IMR-90 (cell line): ENCODE measurements around the gene FXYD6. TPM values are rescaled to one million over a fixed set of nuclear protein-coding genes. Genes with fewer than 3 reads are reported as not detected.

Source experiments
- ATAC-seq: fragments of 200-7000 bp; cut with Tn5 transposase; 2 replicates; pipeline ENCODE4 v1.9.1; 2020; ENCODE audit warnings: low read depth, mild to moderate bottlenecking, moderate library complexity
- BruUV-seq: library from RNA; stranded (reverse); fragments of 400-500 nt; replicated peaks from 2 replicates; lab custom pipeline; 2021; lab: Mats Ljungman, UMichigan
- CTCF ChIA-PET: fragments of 300-600 bp; formaldehyde crosslinking; extraction: SDS; loops from one replicate; lab custom pipeline; 2021; ENCODE audit warnings: antibody characterized with exemption; lab: Yijun Ruan, JAX
- POLR2A ChIA-PET: fragments of 300-600 bp; sonication (Branson Sonifier 250); formaldehyde crosslinking; loops from one replicate; lab custom pipeline; 2022; ENCODE audit warnings: antibody characterized with exemption; ENCODE audit not compliant: unreplicated experiment; lab: Charles Lee
- DNase-seq: peaks from one replicate; pipeline ENCODE4 v3.0.0; 2013
- H2AFZ ChIP-seq: replicated peaks from 2 replicates; pipeline ENCODE3; 2013; ENCODE audit warnings: low read length, mild to moderate bottlenecking; ENCODE audit not compliant: poor library complexity
- H2AK5ac ChIP-seq: 2 replicates; pipeline ENCODE4 v1.6.1; 2013; ENCODE audit warnings: low read depth, low read length, inconsistent platforms
- H2AK9ac ChIP-seq: replicated peaks from 2 replicates; pipeline ENCODE3; 2013; ENCODE audit warnings: mild to moderate bottlenecking, low read depth, low read length, moderate library complexity; ENCODE audit not compliant: poor library complexity
- H2BK120ac ChIP-seq: 2 replicates; pipeline ENCODE4 v1.6.1; 2013; ENCODE audit warnings: low read depth, low read length, inconsistent platforms
- H2BK15ac ChIP-seq: 3 replicates; pipeline ENCODE4 v1.6.1; 2013; ENCODE audit warnings: low read depth, low read length, inconsistent platforms
- H2BK20ac ChIP-seq: 2 replicates; pipeline ENCODE4 v1.6.1; 2013; ENCODE audit warnings: low read depth, mild to moderate bottlenecking, inconsistent platforms, low read length, moderate library complexity
- H2BK5ac ChIP-seq: 2 replicates; pipeline ENCODE4 v1.6.1; 2013; ENCODE audit warnings: mild to moderate bottlenecking, low read depth, low read length, inconsistent platforms; ENCODE audit not compliant: poor library complexity, severe bottlenecking
- H3K14ac ChIP-seq: replicated peaks from 2 replicates; pipeline ENCODE4 v1.6.1; 2013; ENCODE audit warnings: low read depth, low read length, inconsistent platforms
- H3K18ac ChIP-seq: 2 replicates; pipeline ENCODE4 v1.6.1; 2013; ENCODE audit warnings: low read depth, low read length, control low read depth
- H3K23ac ChIP-seq: 2 replicates; pipeline ENCODE4 v1.6.1; 2013; ENCODE audit warnings: low read depth, low read length, inconsistent platforms
- H3K27ac ChIP-seq: 2 replicates; pipeline ENCODE4 v1.5.1; 2013; ENCODE audit warnings: mild to moderate bottlenecking, control low read depth, low read length; ENCODE audit not compliant: insufficient read depth
- H3K27me3 ChIP-seq: 2 replicates; pipeline ENCODE4 v1.6.1; 2013; ENCODE audit warnings: low read length; ENCODE audit not compliant: control insufficient read depth, insufficient read depth
- H3K36me3 ChIP-seq: 2 replicates; pipeline ENCODE4 v1.6.1; 2013; ENCODE audit warnings: low read length, mixed read lengths; ENCODE audit not compliant: control insufficient read depth, insufficient read depth
- H3K4ac ChIP-seq: 2 replicates; pipeline ENCODE4 v1.6.1; 2013; ENCODE audit warnings: low read depth, low read length, inconsistent platforms
- H3K4me1 ChIP-seq: 2 replicates; pipeline ENCODE4 v1.6.1; 2013; ENCODE audit warnings: low read length, mixed read lengths; ENCODE audit not compliant: control insufficient read depth, insufficient read depth
- H3K4me2 ChIP-seq: 2 replicates; pipeline ENCODE4 v1.6.1; 2013; ENCODE audit warnings: low read depth, mild to moderate bottlenecking, control low read depth, low read length, moderate library complexity
- H3K4me3 ChIP-seq: 2 replicates; pipeline ENCODE4 v1.5.1; 2013; ENCODE audit warnings: low read depth, mild to moderate bottlenecking, control low read depth, low read length, moderate library complexity; ENCODE audit not compliant: insufficient read depth
- H3K56ac ChIP-seq: 2 replicates; pipeline ENCODE4 v1.6.1; 2013; ENCODE audit warnings: low read length, inconsistent platforms; ENCODE audit not compliant: insufficient read depth; ENCODE audit errors: extremely low read depth
- H3K79me1 ChIP-seq, 2 experiments: 2 replicates each; pipeline ENCODE4 v1.6.1; 2013; ENCODE audit warnings: low read length in 2 of 2, inconsistent platforms in 1 of 2, low read depth in 1 of 2
- H3K9ac ChIP-seq: 2 replicates; pipeline ENCODE4 v1.6.1; 2013; ENCODE audit warnings: low read depth, low read length, control low read depth
- H3K9me1 ChIP-seq: 2 replicates; pipeline ENCODE4 v1.6.1; 2013; ENCODE audit warnings: low read length, inconsistent platforms; ENCODE audit not compliant: insufficient read depth
- H3K9me3 ChIP-seq: 2 replicates; pipeline ENCODE4 v1.6.1; 2013; ENCODE audit warnings: low read length; ENCODE audit not compliant: control insufficient read depth, insufficient read depth
- H4K20me1 ChIP-seq: 2 replicates; pipeline ENCODE4 v1.6.1; 2013; ENCODE audit warnings: low read length, inconsistent platforms; ENCODE audit not compliant: insufficient read depth
- H4K5ac ChIP-seq: 2 replicates; pipeline ENCODE4 v1.6.1; 2013; ENCODE audit warnings: mild to moderate bottlenecking, low read depth, low read length, control low read depth
- H4K8ac ChIP-seq, 2 experiments: 2 replicates each; pipeline ENCODE4 v1.6.1; 2013; ENCODE audit warnings: low read depth in 2 of 2, low read length in 2 of 2, control low read depth in 1 of 2, inconsistent platforms in 1 of 2
- H4K91ac ChIP-seq: 2 replicates; pipeline ENCODE4 v1.6.1; 2013; ENCODE audit warnings: low read depth, low read length, inconsistent platforms; ENCODE audit not compliant: insufficient read depth
- BHLHE40 ChIP-seq: fragments of 150-350 bp; IDR thresholded peaks from 2 replicates; pipeline ENCODE4 v1.6.1; 2016; ENCODE audit warnings: mild to moderate bottlenecking, low read depth, low read length
- CEBPB ChIP-seq: IDR thresholded peaks from 2 replicates; pipeline ENCODE4 v1.6.1; 2012; ENCODE audit warnings: low read depth, low read length, improper control_type of control experiment
- CHD1 ChIP-seq: IDR thresholded peaks from 2 replicates; pipeline ENCODE4 v1.6.1; 2012; ENCODE audit warnings: low read depth, low read length, improper control_type of control experiment
- ELK1 ChIP-seq: fragments of 150-350 bp; IDR thresholded peaks from 2 replicates; pipeline ENCODE4 v1.6.1; 2016; ENCODE audit warnings: low read depth, mild to moderate bottlenecking, low read length, moderate library complexity, borderline replicate concordance
- FOS ChIP-seq: fragments of 150-350 bp; IDR thresholded peaks from 2 replicates; pipeline ENCODE4 v1.6.1; 2016; ENCODE audit warnings: low read depth, low read length
- MAFK ChIP-seq: IDR thresholded peaks from 2 replicates; pipeline ENCODE4 v1.6.1; 2012; ENCODE audit warnings: low read depth, low read length, improper control_type of control experiment
- MAZ ChIP-seq: IDR thresholded peaks from 2 replicates; pipeline ENCODE4 v1.6.1; 2012; ENCODE audit warnings: low read depth, mild to moderate bottlenecking, low read length, improper control_type of control experiment, moderate library complexity, borderline replicate concordance
- MXI1 ChIP-seq: IDR thresholded peaks from 2 replicates; pipeline ENCODE4 v1.6.1; 2012; ENCODE audit warnings: low read depth, mild to moderate bottlenecking, low read length, moderate library complexity, borderline replicate concordance
- NFE2L2 ChIP-seq: fragments of 150-350 bp; IDR thresholded peaks from 2 replicates; pipeline ENCODE4 v1.6.1; 2016; ENCODE audit warnings: low read depth, mild to moderate bottlenecking, low read length
- POLR2A ChIP-seq: IDR thresholded peaks from 2 replicates; pipeline ENCODE4 v1.6.1; 2012; ENCODE audit warnings: mild to moderate bottlenecking, low read depth, low read length
- RAD21 ChIP-seq: IDR thresholded peaks from 2 replicates; pipeline ENCODE4 v1.6.1; 2012; ENCODE audit warnings: low read length, improper control_type of control experiment
- RCOR1 ChIP-seq: IDR thresholded peaks from 2 replicates; pipeline ENCODE4 v1.6.1; 2012; ENCODE audit warnings: mild to moderate bottlenecking, low read length, improper control_type of control experiment; ENCODE audit not compliant: insufficient replicate concordance
- RFX5 ChIP-seq: IDR thresholded peaks from 2 replicates; pipeline ENCODE4 v1.8.0; 2012; ENCODE audit warnings: low read depth, mild to moderate bottlenecking, low read length, moderate library complexity
- SMC3 ChIP-seq: fragments of 150-350 bp; IDR thresholded peaks from 2 replicates; pipeline ENCODE4 v1.6.1; 2016; ENCODE audit warnings: low read depth, mild to moderate bottlenecking, antibody characterized with exemption, low read length, moderate library complexity
- USF2 ChIP-seq: fragments of 150-350 bp; IDR thresholded peaks from 2 replicates; pipeline ENCODE4 v1.6.1; 2017; ENCODE audit warnings: mild to moderate bottlenecking, antibody characterized with exemption, low read length, low read depth
- WGBS, 2 experiments: methylation state at CpG; one replicate each; pipeline versions ENCODE4 v1.1.5 to v1.1.7; 2013; ENCODE audit warnings: missing lambda C conversion rate in 2 of 2; ENCODE audit not compliant: insufficient read length in 1 of 2; ENCODE audit errors: extremely low coverage in 2 of 2; 5-methylcytosine and 5-hydroxymethylcytosine counted together
- dilution Hi-C: fragments of 300-500 bp; cut with HindIII; formaldehyde crosslinking; loops from one replicate; pipeline ENCODE4 v1.14.3; 2018; ENCODE audit warnings: low sequenced_read_pairs; ENCODE audit not compliant: unreplicated experiment
- in situ Hi-C: fragments of 300-500 bp; cut with MboI; formaldehyde crosslinking; loops from 3 replicates; pipeline ENCODE4 v1.14.3; 2019; ENCODE audit warnings: low sequenced_read_pairs, inconsistent platforms, mixed read lengths
- intact Hi-C: fragments of 100-400 bp; cut with micrococcal nuclease; formaldehyde crosslinking; loops from 2 replicates; pipeline ENCODE4 v1.10.0; 2022
- polyA plus RNA-seq, 3 experiments: library from polyadenylated mRNA; depleted of rRNA; stranded (reverse); fragments of >200 nt; gene quantifications; 2 replicates each; pipeline ENCODE4 v1.2.3, GENCODE V29; 2012; ENCODE audit warnings: low replicate concordance in 1 of 3
- total RNA-seq: library from RNA; depleted of rRNA; stranded (reverse); fragments of >200 nt; gene quantifications from 2 replicates; pipeline ENCODE4 v1.2.3, GENCODE V29; 2012
- TF ChIP-seq, protein P1 (sequence below): conservative IDR thresholded peaks from 2 replicates; pipeline ENCODE4 v1.5.1; 2012; ENCODE audit warnings: mild to moderate bottlenecking, low read depth, low read length, improper control_type of control experiment

The FXYD6 gene
- total and polyA plus RNA-seq, 2 of the 4 experiments (the other 2 are of a cell fraction): 0.32 TPM; not detected in 1

- peaks cover 8% of the 10 kb centered on the region for H3K27me3 ChIP-seq
- TF ChIP-seq MAZ (no peak), MXI1 (no peak), ELK1 (no peak), POLR2A (no peak), RAD21 (no peak), CHD1 (no peak), SMC3 (no peak), CEBPB (no peak), NFE2L2 (no peak), BHLHE40 (no peak), RFX5 (no peak), MAFK (no peak), FOS (no peak), USF2 (no peak), RCOR1 (no peak)
- TF ChIP-seq, protein P1, sequence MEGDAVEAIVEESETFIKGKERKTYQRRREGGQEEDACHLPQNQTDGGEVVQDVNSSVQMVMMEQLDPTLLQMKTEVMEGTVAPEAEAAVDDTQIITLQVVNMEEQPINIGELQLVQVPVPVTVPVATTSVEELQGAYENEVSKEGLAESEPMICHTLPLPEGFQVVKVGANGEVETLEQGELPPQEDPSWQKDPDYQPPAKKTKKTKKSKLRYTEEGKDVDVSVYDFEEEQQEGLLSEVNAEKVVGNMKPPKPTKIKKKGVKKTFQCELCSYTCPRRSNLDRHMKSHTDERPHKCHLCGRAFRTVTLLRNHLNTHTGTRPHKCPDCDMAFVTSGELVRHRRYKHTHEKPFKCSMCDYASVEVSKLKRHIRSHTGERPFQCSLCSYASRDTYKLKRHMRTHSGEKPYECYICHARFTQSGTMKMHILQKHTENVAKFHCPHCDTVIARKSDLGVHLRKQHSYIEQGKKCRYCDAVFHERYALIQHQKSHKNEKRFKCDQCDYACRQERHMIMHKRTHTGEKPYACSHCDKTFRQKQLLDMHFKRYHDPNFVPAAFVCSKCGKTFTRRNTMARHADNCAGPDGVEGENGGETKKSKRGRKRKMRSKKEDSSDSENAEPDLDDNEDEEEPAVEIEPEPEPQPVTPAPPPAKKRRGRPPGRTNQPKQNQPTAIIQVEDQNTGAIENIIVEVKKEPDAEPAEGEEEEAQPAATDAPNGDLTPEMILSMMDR: no peak
- H4K20me1 ChIP-seq: no peaks in the 10 kb centered on the region
- in situ Hi-C loops: no loop called here
- H3K18ac ChIP-seq: no peak overlapping the region
- CTCF ChIA-PET: no interaction called here
- no peak overlapping the region for H2AK5ac ChIP-seq
- H3K23ac ChIP-seq: no peak overlapping the region
- intact Hi-C loops: no loop called here
- no peak overlapping the region for H3K9ac ChIP-seq
- peak overlapping the region; percentile 51 for H2AFZ ChIP-seq
- no peak overlapping the region for H2BK5ac ChIP-seq
- no peak overlapping the region for H2BK120ac ChIP-seq
- ATAC-seq (no peak), DNase-seq (no peak)
- no peak overlapping the region for H3K27ac ChIP-seq
- no peak overlapping the region for H4K5ac ChIP-seq
- no peak overlapping the region for H2BK20ac ChIP-seq
- H2AK9ac ChIP-seq: no peak overlapping the region
- H2BK15ac ChIP-seq: no peak overlapping the region
- no peaks in the 10 kb centered on the region for H3K79me1 ChIP-seq
- no peak overlapping the region for H3K14ac ChIP-seq
- no peaks in the 10 kb centered on the region for H3K36me3 ChIP-seq
- no peak overlapping the region for H4K91ac ChIP-seq
- dilution Hi-C loops: no loop called here
- POLR2A ChIA-PET: no interaction called here
- BruUV-seq: no TSS peak
- no peaks in the 10 kb centered on the region for H3K4me1 ChIP-seq
- H3K4me2 ChIP-seq: no peak overlapping the region
- 100% methylated on average over 1 of the region's 10 CpGs; no CpG with 5 or more reads in 1 of the 2 experiments for WGBS, 2 experiments
- no peak overlapping the region for H3K56ac ChIP-seq
- no peaks in the 10 kb centered on the region for H3K9me1 ChIP-seq
- no peaks in the 10 kb centered on the region for H3K9me3 ChIP-seq
- H3K4me3 ChIP-seq: no peak overlapping the region
- H3K4ac ChIP-seq: no peak overlapping the region
- no peak overlapping the region for H4K8ac ChIP-seq
Measured at GRCh38 chr11:117859061-117859460, 17.4 kb downstream of the FXYD6 start.
